Activated CD8-positive, alpha-beta memory T cell treated with anti-CD3 and anti-CD28 coated beads, Interleukin-2, amount 50 U/mL, for 1 hour (primary cell): Measurements from ENCODE around the gene SETBP1.

Source experiments
- DNase-seq: peaks from one replicate; pipeline ENCODE4 v3.0.0-alpha.2; 2020; ENCODE audit errors: extremely low read depth

Gene SETBP1

DNA sequence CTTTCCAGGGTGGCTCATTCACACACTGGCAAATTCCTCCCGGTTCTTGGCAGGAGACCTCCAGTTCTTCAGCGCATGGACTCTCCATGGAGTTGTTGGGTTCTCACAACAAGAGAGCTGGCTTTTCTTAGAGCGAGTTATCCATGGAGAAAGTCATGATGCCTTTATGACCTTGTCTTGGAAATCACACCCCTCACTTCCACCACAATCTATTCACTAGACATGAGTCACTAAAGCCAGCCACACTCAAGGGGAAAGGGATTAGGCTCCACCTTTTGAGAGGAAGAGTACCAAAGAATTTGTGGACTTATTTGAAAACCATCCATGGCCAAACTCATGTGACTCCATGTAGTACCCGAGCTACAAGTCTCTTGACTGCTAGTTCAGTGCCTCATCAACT, 160.5 kb downstream of the SETBP1 start:
- DNase-seq, result no peak

DNA sequence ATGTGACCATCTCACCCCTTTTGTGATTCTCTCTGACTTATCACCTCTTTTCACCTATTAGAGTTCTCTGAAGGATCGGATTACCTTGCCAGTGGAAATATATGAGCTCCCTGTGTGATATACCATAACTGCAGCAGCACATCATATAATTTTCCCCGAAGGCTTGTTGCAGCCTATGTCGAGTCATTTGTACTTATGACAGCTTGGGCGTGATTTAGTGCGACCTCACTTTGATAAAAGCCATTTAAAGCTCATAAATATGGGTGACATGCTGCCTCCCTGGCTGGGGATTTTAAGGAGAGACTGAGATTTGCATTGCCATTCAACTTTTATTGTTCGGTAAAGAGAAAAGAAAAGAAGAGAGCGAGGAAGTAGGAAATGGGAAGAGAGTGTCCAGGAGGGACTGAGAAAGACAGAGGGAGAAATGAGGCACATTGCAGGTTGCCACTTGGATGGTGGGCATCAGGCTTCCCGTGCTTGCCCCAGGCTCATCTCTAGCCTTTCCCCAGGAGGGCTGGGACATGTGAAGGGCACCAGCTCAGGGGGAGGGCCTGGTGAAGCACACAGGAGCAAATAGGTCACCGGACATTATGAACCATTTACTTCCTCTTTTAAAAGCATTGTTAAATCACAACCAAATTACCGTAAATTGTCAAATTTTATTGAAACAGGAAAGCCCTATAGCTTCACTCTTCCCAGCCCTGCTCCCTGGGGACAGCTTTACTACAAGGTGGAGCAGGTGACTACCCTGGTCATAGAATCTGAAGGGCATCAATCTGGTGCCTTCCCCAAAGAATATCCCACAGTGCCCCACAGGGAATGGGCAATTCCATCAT, 161.3 kb downstream of the SETBP1 start:
- DNase-seq, result no peak

DNA sequence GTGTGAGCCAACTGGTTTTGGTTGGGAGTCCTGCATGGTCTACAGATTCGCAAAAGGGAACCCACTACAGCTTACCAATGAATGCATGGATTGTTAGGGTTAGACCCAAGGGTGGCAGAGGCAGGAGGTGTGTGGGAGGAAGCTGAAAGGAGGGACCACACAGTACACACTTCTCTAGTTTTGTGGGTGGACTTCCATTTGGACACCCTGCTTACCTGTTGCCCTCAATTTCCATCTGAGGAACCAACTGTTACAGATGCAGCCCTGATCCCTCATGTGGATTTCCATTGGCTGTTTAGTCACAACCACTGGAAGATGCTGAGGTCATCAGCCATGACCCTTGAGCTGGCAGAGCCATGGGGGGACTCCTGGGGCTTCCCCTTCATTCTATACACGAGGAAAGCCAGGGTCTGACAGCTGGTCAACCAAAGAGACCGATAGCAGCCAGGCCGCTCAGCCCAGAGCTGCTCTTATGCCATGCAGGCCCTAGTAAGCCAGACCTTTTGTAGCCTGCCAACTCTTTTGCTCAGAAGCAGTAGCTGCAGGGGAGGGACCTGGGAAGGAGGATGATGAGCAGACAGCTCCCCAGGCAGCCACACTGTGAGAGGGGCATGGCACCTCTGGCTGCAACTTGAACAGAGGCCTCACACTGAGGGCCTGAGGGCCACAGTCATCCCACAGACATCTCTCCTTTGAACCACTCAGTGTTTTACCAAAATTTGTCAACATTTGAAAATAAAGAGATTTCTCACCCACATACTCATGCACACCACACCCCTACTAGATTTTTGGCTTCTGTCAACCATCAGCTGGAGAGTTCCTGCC, 162.1 kb downstream of the SETBP1 start:
- no peak for DNase-seq

DNA sequence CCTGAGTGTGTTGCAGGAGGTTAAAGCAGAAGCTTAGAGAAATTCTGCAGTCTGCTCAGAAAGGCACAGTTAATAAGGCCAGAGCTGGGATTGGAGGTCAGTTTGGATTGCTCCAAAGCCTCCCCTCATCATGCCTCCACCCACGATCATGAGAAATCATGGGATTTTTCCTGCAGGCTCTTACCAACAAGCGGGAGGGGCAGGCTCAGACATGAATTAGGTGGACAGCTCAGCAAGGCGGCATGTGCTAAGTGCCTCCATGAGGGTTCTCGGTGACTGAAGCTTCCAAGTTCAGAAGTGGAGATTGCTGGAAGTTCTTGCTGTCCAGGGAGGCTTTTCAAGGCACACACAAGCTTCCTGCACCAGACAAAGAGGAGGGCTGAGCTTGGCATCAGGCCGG, 163.8 kb downstream of the SETBP1 start:
- DNase-seq, result no peak

DNA sequence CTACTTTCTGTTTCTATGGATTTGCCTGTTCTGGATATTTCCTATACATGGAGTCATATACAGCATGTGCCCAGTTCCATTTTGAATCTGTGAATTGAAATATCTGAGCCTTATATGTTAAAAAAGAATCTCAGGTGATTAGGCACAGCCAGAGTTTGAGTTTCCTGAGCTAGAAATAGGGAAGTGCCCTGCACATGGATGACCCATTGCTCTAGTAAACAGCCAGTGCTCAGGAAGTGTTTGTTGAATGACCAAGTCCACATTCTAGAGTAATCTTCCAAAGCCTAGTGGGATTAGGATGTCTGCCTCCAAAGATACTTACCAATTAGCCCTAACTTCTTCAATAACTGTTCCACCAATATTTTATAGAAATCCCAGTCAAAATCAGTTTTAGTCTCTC, 165.8 kb downstream of the SETBP1 start:
- no peak for DNase-seq

DNA sequence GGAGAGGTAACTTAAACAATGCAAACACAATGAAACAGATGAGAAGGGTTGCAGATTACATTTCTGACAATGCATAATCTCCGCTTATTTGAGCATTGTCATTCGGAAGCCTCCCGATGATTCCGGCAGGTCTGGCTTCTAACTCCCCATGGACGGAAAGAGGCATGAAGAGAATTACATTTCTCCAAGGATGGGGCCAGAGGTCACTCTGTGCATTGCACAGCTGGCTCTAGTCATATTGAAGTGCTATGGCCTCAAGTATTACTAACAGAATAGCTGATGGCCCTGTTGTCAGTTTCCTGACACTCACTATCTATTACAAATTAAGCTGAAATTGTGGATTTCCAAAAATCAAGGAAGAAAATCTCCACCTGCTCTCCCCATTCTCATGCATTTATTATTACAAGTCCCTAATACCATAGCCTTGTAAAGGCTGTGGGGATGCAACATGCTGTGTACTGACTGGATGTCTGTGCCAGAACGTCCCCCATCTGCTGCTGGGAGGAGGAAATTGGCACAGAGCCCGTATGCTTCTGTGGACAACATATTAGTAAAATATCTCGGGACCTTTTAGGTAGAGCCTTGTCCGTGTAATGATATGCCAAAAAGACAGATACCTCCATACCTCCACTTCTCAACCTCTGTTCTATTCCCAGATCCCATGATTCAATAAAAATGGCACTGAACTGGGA, 168.1 kb downstream of the SETBP1 start:
- DNase-seq, result no peak

DNA sequence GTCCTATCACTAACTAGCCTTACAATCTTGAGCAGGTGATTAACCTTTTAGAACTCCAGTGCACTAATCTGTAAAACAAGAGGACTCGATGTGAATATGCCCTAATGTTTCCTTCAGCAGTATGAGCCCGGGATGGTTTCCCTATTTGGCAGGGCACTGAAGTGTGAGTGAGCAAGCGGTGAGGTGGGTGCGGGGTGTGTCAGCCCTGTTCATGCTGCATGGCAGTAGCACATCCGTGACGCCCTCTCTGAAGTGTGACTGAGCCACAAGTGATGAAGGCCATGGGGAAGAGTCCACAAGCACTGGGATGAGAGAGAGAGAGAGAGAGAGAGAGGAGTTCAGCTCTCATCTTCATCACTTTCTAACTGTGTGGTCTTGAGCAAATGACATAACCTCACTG, 168.7 kb downstream of the SETBP1 start:
- no peak for DNase-seq

DNA sequence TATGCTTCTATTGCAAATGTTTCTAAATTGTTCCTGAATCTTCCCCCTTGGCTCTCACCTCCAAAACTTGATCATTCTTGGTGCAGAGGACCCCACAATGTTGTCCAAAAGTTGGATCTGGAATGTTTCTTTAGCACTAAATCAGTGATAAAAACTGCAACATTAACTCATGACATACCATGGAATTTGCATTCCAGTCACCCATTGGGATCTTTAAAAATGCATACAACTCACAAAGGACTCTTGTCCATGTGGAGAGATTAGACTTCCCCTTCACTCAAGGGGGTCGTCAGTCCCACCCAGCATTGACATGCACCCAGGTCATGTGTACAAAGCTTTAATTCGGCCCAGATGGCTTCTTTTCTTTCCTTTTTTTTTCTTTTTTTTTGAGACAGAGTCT, 169.3 kb downstream of the SETBP1 start:
- DNase-seq, result no peak

GRCh38 chr18:44851856-44852621, 171.4 kb downstream of the SETBP1 start:
- DNase-seq, result no peak

DNA sequence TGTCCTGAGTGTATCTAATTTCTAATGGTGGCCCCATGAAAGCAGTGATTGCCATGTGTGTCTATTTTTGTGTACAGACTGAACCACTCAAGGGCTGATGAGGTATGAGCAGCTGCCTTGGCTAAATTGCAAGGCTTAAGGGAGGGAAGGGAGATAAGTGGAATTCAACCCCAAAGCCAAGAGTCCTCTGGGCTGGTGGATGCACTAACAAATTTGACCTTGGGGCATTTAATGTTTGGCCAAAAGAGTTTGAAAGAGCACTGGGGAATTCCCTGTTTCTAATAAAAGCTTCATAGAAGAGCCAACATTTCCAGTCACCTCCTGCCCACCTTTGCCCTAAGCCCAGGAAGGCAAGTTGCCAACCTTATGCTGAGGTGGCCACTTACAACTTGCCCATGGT, 172.1 kb downstream of the SETBP1 start:
- no peak for DNase-seq

GRCh38 chr18:44853430-44853829, 172.7 kb downstream of the SETBP1 start:
- no peak for DNase-seq

GRCh38 chr18:44855681-44856080, 175.0 kb downstream of the SETBP1 start:
- DNase-seq, result no peak

DNA sequence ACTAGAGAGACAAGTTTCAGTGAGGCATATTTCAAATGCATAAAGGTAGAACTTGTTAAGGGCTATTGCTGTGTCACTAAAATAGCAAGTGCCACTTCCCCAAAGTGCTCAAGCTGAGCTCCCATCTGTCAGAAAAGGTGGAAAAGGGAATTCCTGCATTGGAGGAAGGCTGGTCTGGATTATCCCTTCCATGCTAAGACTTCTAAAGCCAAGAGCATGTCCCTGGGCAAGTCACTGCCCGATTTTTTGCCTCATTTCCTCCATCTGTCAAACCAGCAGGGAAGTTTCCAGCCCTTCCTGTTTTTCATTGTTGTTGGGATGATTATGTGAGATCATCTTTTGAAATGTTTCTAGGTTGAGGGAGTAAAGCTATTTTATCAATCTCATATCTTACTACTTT, 175.5 kb downstream of the SETBP1 start:
- DNase-seq, result no peak

DNA sequence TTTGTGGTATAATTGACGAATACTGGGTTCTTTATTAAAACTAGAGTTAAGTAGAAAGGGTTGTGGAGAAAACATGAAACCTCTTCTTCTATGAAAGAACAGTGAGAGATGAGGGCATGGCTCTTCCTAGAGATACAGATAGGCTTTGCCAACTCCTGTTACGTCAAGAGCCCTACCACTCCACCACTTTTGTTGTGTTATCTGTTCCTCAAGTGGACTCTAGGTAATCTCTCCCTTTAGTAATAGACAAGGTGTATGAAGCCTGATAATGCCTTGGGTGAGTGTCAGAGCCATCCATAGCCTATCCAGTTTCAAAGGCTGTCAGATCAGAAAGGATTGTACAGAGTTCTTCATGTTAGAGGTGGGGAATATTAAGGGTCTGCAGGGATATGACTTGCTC, 176.4 kb downstream of the SETBP1 start:
- DNase-seq, result no peak

DNA sequence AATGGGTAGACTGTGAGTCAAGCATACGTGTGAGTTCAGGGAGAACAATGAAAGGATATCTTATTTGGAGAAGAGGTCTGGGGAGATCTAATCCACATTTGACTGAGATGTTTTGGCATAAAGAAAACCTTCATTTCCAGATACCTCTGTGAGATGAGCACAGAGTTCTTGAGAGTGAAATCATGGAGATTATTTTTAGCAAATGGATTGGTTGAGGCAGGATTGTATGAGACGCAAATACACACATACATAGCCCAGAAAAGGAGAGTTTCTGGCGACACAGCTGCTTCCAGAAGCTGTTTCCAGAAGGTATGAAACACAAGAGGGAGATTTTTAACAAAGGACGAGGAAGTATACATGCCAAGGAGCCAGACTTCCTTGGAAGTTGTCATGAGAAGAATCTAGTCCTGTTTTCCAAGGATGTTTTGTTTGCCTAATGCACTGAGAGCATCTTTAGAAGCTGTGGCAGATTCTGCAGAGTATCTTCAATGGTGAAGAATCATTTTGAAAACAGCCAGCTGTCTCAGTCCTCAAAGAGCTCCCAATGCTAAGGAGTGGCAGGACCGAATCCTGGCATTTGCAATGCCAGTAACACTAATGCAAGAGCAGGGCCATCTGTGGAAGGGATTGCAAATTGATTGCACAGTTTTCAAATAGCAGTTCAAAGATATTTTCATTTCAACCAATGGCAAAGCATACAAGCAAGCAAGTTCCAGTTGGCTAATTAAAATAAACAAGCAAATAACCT, 177.2 kb downstream of the SETBP1 start:
- no peak for DNase-seq

GRCh38 chr18:44859263-44859662, 178.6 kb downstream of the SETBP1 start:
- DNase-seq, result no peak

DNA sequence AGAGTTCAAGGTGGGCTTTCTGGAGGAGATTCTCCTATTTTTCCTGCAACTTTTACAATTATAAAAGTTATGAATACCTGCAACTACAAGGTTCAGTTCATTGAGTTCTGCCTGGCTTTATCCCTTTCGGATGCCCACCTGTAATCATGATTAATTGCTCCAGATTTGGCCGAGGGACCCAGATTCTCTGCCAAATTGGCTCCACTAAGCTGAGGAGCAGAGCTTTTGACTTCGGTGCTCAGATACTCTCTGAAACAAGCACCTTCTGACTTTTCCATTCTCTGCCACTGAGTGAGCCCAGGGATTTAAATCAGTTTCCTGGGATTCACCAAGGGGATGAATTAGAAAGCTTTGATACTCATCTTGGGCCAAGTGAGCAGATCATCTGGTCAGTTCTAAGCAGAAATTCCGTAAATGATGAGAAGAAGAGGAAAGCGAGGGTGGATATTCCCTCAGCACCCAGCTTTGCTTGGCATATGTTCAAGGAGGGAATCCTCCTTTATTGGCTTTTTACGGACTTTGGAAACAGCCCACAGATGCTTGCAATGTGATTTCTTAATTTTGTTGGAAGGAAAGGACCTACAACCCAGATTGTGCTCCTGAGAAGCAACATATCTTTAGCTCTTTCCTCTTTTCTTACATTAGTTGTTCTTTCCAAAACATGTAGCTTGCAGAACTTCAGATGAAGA, 179.2 kb downstream of the SETBP1 start:
- no peak for DNase-seq

DNA sequence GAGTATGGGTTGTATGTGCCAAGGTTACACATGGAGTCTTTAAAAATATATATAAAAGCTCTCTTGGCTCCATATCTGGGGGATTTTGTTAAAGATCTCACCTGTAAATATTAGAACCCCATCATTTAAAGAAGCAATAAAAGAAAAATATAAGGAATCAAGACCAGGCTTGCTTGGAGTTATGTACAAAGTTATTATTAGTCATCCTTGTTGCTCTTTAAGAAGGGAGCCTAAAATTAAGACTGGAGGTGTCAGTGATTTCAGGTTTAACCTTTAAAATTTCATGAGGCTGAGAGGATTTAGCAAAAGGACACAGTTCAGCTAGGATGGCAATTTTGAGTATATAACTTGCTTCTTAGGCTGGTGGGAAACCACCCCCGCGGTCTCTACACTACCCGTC, 181.4 kb downstream of the SETBP1 start:
- DNase-seq, result no peak

- DNase-seq, result no peak
Measured at GRCh38 chr18:44866103-44866502, 185.4 kb downstream of the SETBP1 start.

- DNase-seq, result no peak
Measured at GRCh38 chr18:44869533-44869932, 188.8 kb downstream of the SETBP1 start.
